Esophagus muscularis mucosa (tissue), 3 donors: ENCODE measurements around the gene HOXB8.

Experiments used
- CTCF ChIP-seq, 3 experiments: fragments of 200-600 bp in 2 of 3; fragments of 450-650 bp in 1 of 3; sonication (generic) in 2 of 3; IDR thresholded peaks; one replicate each; pipeline ENCODE4 v1.5.1; 2017 to 2019; ENCODE audit warnings: antibody characterized with exemption in 3 of 3, mild to moderate bottlenecking in 2 of 3, moderate library complexity in 1 of 3
- POLR2A ChIP-seq: fragments of 450-650 bp; IDR thresholded peaks from one replicate; pipeline ENCODE4 v1.6.1; 2017; ENCODE audit warnings: antibody characterized with exemption, moderate library complexity, mild to moderate bottlenecking, low read depth
- POLR2AphosphoS5 ChIP-seq, 2 donors: sonication (generic); formaldehyde crosslinking; IDR thresholded peaks; one replicate each; pipeline ENCODE4 v1.6.1; 2017; ENCODE audit warnings: antibody characterized with exemption in 2 of 2

- TF ChIP-seq CTCF (IDR thresholded peaks at IDR 0.05) (no peak), POLR2A (no peak), POLR2AphosphoS5 (IDR thresholded peaks at IDR 0.05) (no peak)
Observed at GRCh38 chr17:48639136-48639535, 24.0 kb upstream of the HOXB8 start.
